Coronary artery (tissue), 2 donors: ENCODE data around the gene PTTG1IP.

Source experiments
- DNase-seq: peaks from one replicate; pipeline ENCODE4 v3.0.0-alpha.2; 2017; ENCODE audit warnings: low spot score
- H3K27ac ChIP-seq, 2 donors: fragments of 200-600 bp; sonication (generic); one replicate each; pipeline ENCODE4 v1.5.1; 2016 to 2019
- H3K4me3 ChIP-seq: fragments of 200-600 bp; sonication (generic); 2 replicates; pipeline ENCODE4 v1.5.1; 2016; ENCODE audit warnings: mild to moderate bottlenecking, moderate library complexity
- CTCF ChIP-seq: fragments of 200-600 bp; sonication (generic); IDR thresholded peaks from one replicate; pipeline ENCODE4 v1.5.1; 2019; ENCODE audit warnings: antibody characterized with exemption

The PTTG1IP gene, protein sequence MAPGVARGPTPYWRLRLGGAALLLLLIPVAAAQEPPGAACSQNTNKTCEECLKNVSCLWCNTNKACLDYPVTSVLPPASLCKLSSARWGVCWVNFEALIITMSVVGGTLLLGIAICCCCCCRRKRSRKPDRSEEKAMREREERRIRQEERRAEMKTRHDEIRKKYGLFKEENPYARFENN

DNA sequence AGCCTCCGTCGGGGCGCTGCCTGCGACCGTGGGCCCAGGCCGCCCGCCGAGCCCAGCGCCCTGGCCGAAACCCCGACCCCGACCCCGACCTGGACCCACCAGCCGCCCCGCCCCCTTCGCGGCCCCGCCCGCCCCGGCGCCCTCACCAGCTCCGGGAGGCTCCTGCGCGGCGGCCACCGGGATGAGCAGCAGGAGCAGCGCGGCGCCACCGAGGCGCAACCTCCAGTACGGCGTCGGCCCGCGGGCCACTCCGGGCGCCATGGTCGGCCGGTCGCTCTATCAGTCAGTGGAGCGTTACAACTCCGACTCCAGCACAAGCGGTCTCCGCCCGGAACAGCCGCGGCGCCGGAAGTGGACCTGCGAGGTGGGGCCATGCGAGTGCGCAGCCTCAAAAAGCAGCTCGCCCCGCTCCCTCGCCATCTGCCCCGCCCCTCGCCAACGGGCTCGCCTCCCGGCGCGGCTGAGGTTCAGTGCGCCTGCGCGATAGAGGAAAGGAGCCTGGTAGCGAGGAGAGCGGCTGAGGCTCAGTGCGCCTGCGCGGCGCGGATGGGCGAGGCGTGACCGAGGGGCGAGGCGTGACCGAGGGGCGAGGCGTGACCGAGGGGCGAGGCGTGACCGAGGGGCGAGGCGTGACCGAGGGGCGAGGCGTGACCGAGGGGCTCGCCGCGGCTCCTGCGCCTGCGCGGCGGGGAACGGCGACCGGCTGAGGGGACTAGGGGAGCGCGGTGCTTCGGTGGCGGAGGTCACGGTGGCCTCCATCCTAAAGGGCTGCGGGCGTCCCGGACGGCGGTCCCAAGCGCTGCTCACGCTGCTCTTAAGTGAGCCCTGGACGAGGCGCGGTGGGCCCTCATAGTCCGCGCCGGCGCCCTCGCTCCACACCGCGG is at the start of gene PTTG1IP:
TSS of gene PTTG1IP (minus strand) at position 335 of the 884 bp plus-strand sequence. CDS start at position 261, 74 bp downstream.
- no peak for TF ChIP-seq CTCF
- H3K27ac ChIP-seq = peak within 1 kb of the TSS; percentile 95 to 97
- peak within 1 kb of the TSS; percentile 98 for H3K4me3 ChIP-seq
- DNase-seq = peak; percentile 98

GRCh38 chr21:44921928-44922327 is 48.4 kb upstream of the PTTG1IP start:
- H3K27ac ChIP-seq = no peak overlapping the region
- no peak for TF ChIP-seq CTCF
- H3K4me3 ChIP-seq = no peak overlapping the region
- no peak for DNase-seq

- peak within 1 kb of the TSS in 1 of 2 donors; percentile 56 for H3K27ac ChIP-seq
- no peak for TF ChIP-seq CTCF
- DNase-seq = no peak
- peak within 1 kb of the TSS; percentile 62 for H3K4me3 ChIP-seq
These were observed 47.5 kb upstream of the PTTG1IP start, which contains the start of gene ITGB2 for GRCh38 chr21:44920694-44921604. TSS of gene ITGB2 (minus strand) at chr21:44920899. CDS start at chr21:44910782, 10,117 bp downstream.

DNA sequence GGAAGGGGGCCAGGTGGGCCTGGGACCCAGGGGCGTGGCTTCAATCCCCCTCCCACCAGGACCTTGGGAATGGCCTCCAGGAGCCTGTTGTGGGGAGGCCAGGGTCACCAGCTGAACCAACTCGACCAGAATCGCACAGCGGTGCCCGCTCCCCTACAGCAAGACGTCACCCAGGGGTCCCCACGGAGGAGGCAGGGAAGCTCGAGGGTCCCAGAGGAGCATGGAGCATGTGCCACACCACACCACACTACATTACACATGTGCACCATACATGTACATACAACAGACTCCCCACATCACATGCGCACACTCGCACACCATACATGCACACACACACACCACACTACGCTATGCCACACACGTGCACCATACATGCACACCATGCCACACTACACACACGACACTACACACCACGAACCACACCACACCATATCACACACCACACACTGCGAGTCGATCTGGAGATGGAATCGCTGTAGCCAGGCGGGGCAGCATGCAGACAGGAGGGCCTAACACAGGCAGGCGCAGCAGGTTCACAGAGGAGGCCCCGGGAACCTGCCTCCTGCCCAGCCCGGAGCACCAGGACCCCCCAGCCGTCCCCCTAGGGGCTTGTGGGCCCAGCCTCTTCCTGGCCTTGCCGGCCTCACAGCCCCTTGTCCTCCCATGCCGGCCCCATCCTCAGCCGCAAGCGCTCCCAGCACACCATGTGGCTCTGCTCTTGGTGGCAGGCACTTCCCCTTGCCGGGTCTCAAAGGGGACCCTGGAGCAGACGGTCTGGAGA is 46.6 kb upstream of the PTTG1IP start:
- TF ChIP-seq CTCF = no peak
- H3K27ac ChIP-seq = peak overlapping the region in 1 of 2 donors; percentile 56
- no peak for DNase-seq
- H3K4me3 ChIP-seq = peak overlapping the region; percentile 62

- no peak for DNase-seq
- H3K4me3 ChIP-seq = peak overlapping the region; percentile 62
- no peak for TF ChIP-seq CTCF
- H3K27ac ChIP-seq = peak overlapping the region in 1 of 2 donors; percentile 56
These were observed 45.8 kb upstream of the PTTG1IP start for GRCh38 chr21:44919111-44919912.
